ENCODE results near the gene PBOV1. TPM values are rescaled to one million over a fixed set of nuclear protein-coding genes. Genes with fewer than 3 reads are reported as not detected.

Gene PBOV1
- total RNA-seq, 1 donor from 2014 or later = not detected

DNA sequence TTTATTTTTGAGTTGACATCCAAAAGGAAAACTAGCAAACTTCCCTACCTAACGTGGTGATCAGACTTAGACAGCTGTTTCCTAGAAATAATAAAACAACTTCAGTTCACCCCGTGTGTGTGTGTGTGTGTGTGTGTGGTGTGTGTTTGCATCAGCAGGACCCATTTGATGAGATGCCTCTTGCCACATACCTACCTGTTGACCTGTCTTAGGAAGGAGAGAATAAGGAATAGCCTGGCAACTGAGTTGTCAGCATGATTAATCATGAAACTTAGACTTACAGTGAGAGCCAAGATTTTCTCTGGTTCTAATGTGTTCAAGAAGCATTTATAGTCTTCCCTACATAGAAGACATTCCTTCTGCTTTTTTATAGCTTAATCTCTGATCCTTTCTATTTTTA lies 16.1 kb upstream of the PBOV1 start:
- no peaks in the 10 kb centered on the region for H3K27me3 Mint-ChIP-seq (ENCODE audit: unreplicated experiment)
- TF ChIP-seq, protein P1, sequence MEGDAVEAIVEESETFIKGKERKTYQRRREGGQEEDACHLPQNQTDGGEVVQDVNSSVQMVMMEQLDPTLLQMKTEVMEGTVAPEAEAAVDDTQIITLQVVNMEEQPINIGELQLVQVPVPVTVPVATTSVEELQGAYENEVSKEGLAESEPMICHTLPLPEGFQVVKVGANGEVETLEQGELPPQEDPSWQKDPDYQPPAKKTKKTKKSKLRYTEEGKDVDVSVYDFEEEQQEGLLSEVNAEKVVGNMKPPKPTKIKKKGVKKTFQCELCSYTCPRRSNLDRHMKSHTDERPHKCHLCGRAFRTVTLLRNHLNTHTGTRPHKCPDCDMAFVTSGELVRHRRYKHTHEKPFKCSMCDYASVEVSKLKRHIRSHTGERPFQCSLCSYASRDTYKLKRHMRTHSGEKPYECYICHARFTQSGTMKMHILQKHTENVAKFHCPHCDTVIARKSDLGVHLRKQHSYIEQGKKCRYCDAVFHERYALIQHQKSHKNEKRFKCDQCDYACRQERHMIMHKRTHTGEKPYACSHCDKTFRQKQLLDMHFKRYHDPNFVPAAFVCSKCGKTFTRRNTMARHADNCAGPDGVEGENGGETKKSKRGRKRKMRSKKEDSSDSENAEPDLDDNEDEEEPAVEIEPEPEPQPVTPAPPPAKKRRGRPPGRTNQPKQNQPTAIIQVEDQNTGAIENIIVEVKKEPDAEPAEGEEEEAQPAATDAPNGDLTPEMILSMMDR (IDR thresholded peaks at IDR 0.05; ENCODE audit: unreplicated experiment) = no peak
- no peak for DNase-seq (ENCODE audit: low spot score)
- H3K4me1 Mint-ChIP-seq (ENCODE audit: unreplicated experiment) = peaks cover 22% of the 10 kb centered on the region
- no peaks in the 10 kb centered on the region for H3K9me3 Mint-ChIP-seq (ENCODE audit: unreplicated experiment)
- no peak overlapping the region for H3K4me3 Mint-ChIP-seq (ENCODE audit: unreplicated experiment)
- no peak overlapping the region for H3K27ac Mint-ChIP-seq (ENCODE audit: unreplicated experiment)
- no peaks in the 10 kb centered on the region for H3K36me3 Mint-ChIP-seq (ENCODE audit: low read depth, unreplicated experiment)

DNA sequence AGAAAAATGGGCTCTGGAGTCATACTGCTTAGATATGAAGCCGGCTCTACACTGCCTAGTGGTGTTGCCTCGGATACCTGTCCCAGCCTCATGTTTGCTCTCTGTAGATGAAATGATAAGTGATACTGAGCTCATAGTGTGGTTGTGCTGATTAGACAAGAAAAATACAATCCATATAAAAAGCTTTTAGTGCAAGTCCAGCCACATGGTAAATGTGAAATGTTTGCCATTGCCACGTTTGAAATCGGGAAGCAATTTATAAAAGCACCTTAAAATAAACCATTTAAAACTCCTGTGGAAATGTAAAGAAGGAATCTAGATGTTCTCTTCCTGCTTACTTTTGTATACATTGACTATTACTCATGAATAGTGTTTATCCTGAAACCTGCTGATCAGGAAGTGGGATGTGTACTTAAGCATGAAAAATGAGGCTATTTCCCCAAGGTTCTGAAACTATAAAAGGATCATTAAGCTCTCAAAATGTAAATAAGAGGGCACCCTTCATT lies 13.1 kb upstream of the PBOV1 start:
- Mint-ChIP-seq H3K9me3 (ENCODE audit: unreplicated experiment) (no peaks in the 10 kb centered on the region), H3K27me3 (ENCODE audit: unreplicated experiment) (no peaks in the 10 kb centered on the region), H3K4me3 (ENCODE audit: unreplicated experiment) (no peak overlapping the region), H3K27ac (ENCODE audit: unreplicated experiment) (no peak overlapping the region), H3K4me1 (ENCODE audit: unreplicated experiment) (peaks cover 16% of the 10 kb centered on the region), H3K36me3 (ENCODE audit: low read depth, unreplicated experiment) (no peaks in the 10 kb centered on the region)
- TF ChIP-seq, protein P1 (IDR thresholded peaks at IDR 0.05; ENCODE audit: unreplicated experiment) = no peak
- no peak for DNase-seq (ENCODE audit: low spot score)

DNA sequence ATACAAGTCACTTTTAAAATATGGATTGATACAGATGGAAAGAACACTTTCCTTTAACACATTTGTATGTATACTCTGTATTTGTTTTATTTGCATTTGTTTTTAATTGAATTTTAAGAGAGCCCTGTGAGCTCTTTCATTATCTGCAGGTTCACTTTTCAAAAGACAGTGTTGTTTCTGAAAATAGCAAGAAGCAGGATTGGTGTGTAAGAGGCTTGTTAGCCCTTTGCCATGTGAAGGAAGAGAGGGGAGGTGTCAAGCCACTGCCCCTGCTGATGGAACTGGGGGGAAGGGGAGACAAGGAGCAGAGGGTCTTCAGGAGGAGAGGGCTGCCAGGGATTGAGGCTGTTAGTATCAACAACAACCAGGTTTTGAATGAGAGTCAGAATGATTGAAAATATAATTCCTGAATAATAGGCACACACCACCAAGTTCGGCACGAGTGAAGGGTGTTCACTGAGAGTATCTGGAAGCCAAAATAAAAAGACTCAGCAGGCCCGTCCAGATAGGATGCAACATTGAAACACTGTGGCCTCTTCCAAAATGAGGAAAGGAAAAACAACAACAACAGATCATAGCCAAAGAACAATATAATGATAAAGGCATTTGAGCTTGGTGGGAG lies 12.6 kb upstream of the PBOV1 start:
- no peaks in the 10 kb centered on the region for H3K27me3 Mint-ChIP-seq (ENCODE audit: unreplicated experiment)
- no peaks in the 10 kb centered on the region for H3K36me3 Mint-ChIP-seq (ENCODE audit: low read depth, unreplicated experiment)
- no peak overlapping the region for H3K4me3 Mint-ChIP-seq (ENCODE audit: unreplicated experiment)
- no peaks in the 10 kb centered on the region for H3K9me3 Mint-ChIP-seq (ENCODE audit: unreplicated experiment)
- no peak overlapping the region for H3K27ac Mint-ChIP-seq (ENCODE audit: unreplicated experiment)
- TF ChIP-seq, protein P1 (IDR thresholded peaks at IDR 0.05; ENCODE audit: unreplicated experiment) = no peak
- H3K4me1 Mint-ChIP-seq (ENCODE audit: unreplicated experiment) = peaks cover 16% of the 10 kb centered on the region
- no peak for DNase-seq (ENCODE audit: low spot score)

DNA sequence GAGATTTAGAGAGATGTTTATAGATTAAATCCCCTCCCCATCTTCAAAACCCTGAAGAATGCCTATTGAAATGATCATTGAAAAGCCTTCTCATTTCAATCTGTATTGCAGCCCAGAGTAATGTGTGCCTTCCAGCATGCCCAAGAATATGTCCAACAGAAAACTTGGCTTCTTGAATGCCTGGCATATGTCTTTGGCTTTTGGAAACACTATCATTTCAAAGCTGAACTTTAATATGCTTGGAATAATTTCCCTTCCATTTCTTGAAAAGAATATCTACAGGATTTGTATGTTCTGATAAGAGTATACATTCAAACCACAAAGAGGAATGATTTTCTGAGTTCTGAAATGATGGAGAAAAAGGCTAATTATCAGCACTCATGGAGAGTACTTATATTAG lies 11.9 kb upstream of the PBOV1 start:
- H3K36me3 Mint-ChIP-seq (ENCODE audit: low read depth, unreplicated experiment) = no peaks in the 10 kb centered on the region
- H3K4me3 Mint-ChIP-seq (ENCODE audit: unreplicated experiment) = no peak overlapping the region
- H3K27me3 Mint-ChIP-seq (ENCODE audit: unreplicated experiment) = no peaks in the 10 kb centered on the region
- H3K9me3 Mint-ChIP-seq (ENCODE audit: unreplicated experiment) = no peaks in the 10 kb centered on the region
- TF ChIP-seq, protein P1 (IDR thresholded peaks at IDR 0.05; ENCODE audit: unreplicated experiment) = no peak
- H3K4me1 Mint-ChIP-seq (ENCODE audit: unreplicated experiment) = peaks cover 16% of the 10 kb centered on the region
- DNase-seq (ENCODE audit: low spot score) = no peak
- no peak overlapping the region for H3K27ac Mint-ChIP-seq (ENCODE audit: unreplicated experiment)

DNA sequence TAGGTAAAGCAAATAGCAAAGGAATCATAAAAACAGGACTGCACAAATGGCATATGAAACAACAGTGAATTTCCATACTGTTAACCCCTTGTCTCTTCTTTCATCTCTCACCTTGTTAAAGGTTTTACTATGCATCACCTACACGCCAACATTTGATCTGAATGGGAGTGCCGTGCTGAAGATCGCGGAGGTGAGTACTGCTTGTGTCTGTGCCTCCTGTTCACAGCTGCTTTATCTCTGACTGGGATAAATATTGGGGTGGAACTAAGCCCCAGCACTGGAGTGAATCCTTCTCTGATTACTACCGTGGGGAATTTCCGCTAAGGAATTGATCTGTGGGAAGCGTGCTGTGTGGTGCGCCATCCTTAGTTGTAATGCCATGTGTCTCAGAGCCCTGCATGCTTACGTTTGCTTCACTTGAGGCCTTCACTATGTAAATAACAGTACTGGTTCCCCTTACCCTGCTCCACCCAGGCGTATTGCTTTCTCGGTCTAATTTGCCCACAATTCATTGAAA lies 11.4 kb upstream of the PBOV1 start:
- TF ChIP-seq, protein P1 (IDR thresholded peaks at IDR 0.05; ENCODE audit: unreplicated experiment) = no peak
- peaks cover 16% of the 10 kb centered on the region for H3K4me1 Mint-ChIP-seq (ENCODE audit: unreplicated experiment)
- H3K27me3 Mint-ChIP-seq (ENCODE audit: unreplicated experiment) = no peaks in the 10 kb centered on the region
- DNase-seq (ENCODE audit: low spot score) = no peak
- no peak overlapping the region for H3K27ac Mint-ChIP-seq (ENCODE audit: unreplicated experiment)
- no peaks in the 10 kb centered on the region for H3K36me3 Mint-ChIP-seq (ENCODE audit: low read depth, unreplicated experiment)
- H3K9me3 Mint-ChIP-seq (ENCODE audit: unreplicated experiment) = no peaks in the 10 kb centered on the region
- no peak overlapping the region for H3K4me3 Mint-ChIP-seq (ENCODE audit: unreplicated experiment)

Measured in endothelial cell (in vitro differentiated cells).